Measurements from ENCODE around the gene CFAP54.

GRCh38 chr12:96719660-96720362 is 230.4 kb downstream of the CFAP54 start:
- TF ChIP-seq GATA3 (IDR thresholded peaks at IDR 0.05; ENCODE audit: low read depth, low read length) (no peak), GATA2 (IDR thresholded peaks at IDR 0.05; ENCODE audit: low read depth, low read length) (no peak)

Data from SH-SY5Y (cell line).